Measurements from ENCODE around the gene PLA2G4D.

- TF ChIP-seq, protein P1, sequence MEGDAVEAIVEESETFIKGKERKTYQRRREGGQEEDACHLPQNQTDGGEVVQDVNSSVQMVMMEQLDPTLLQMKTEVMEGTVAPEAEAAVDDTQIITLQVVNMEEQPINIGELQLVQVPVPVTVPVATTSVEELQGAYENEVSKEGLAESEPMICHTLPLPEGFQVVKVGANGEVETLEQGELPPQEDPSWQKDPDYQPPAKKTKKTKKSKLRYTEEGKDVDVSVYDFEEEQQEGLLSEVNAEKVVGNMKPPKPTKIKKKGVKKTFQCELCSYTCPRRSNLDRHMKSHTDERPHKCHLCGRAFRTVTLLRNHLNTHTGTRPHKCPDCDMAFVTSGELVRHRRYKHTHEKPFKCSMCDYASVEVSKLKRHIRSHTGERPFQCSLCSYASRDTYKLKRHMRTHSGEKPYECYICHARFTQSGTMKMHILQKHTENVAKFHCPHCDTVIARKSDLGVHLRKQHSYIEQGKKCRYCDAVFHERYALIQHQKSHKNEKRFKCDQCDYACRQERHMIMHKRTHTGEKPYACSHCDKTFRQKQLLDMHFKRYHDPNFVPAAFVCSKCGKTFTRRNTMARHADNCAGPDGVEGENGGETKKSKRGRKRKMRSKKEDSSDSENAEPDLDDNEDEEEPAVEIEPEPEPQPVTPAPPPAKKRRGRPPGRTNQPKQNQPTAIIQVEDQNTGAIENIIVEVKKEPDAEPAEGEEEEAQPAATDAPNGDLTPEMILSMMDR (IDR thresholded peaks at IDR 0.05; ENCODE audit: borderline replicate concordance, extremely low read depth, low read length, poor library complexity, severe bottlenecking), result no peak
- no peak for TF ChIP-seq EZH2 (IDR thresholded peaks at IDR 0.05; ENCODE audit: borderline replicate concordance, low read depth, low read length, severe bottlenecking)
Observed at GRCh38 chr15:42024303-42024702, 70.1 kb downstream of the PLA2G4D start.

Measured in DND-41 (cell line).